ENCODE results near the gene SEC62.

DNA sequence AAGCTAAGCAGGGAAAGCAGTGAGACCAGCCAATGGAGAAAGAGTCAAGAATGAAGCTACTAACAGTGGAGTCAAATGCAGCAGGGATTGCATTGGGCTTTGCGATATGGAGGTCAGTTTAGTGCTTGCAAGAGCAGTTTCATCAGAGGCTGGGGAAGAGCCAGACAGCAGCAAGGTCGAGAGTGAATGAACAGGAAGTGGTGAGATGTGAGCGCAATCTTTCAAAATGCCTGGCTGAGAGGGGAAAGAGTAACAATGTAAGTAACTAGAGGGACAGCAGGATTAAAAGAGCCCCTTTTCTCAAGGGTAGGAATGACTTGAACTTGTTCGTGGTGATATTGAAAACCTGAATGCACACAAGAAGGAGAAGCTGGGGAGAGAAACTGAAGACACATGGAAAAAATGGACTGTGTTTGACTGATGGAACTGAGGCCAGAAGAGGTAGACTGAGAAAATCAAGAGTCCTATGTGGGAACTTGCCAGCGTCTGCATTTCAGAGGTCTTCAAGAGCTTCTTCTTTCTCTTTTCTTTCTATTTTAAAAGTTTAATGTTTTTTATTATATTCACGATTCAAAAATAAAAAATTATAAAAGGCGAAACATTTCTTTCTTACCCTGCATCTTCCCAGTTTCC is 40.5 kb downstream of the SEC62 start:
- no peak for TF ChIP-seq POLR2AphosphoS5 (IDR thresholded peaks at IDR 0.05)
- TF ChIP-seq, protein P1, sequence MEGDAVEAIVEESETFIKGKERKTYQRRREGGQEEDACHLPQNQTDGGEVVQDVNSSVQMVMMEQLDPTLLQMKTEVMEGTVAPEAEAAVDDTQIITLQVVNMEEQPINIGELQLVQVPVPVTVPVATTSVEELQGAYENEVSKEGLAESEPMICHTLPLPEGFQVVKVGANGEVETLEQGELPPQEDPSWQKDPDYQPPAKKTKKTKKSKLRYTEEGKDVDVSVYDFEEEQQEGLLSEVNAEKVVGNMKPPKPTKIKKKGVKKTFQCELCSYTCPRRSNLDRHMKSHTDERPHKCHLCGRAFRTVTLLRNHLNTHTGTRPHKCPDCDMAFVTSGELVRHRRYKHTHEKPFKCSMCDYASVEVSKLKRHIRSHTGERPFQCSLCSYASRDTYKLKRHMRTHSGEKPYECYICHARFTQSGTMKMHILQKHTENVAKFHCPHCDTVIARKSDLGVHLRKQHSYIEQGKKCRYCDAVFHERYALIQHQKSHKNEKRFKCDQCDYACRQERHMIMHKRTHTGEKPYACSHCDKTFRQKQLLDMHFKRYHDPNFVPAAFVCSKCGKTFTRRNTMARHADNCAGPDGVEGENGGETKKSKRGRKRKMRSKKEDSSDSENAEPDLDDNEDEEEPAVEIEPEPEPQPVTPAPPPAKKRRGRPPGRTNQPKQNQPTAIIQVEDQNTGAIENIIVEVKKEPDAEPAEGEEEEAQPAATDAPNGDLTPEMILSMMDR (IDR thresholded peaks at IDR 0.05): no peak

Data from suprapubic skin (tissue), 3 donors.